Measurements from ENCODE around the gene MRPL9.
A peak's percentile ranks its signal among the peaks of the same experiment; 100 is the strongest.

MRPL9 gene

DNA sequence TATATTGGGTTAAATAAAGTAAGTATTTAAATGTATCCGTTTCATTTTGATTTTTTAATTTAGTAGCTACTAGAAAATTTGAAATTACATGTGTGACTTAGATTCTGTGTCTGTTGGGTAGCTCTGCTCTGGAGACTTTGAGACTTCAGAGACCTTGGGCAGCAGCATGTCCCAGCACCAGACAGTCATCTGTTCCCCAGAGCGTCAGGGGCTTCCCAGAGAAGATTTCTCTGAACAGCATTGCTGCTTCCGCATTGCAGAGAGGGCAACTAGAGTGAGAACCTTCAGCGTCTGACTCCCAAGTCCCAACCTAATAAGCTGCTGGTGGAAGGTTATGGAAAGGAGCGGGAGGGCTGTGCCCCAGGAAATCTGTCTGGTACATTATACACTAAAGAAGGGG is 35.3 kb upstream of the MRPL9 start:
- peaks cover 45% of the 10 kb centered on the region for H3K27me3 ChIP-seq (ENCODE audit: low read depth, low read length)
- no peak overlapping the region for H3K4me2 ChIP-seq (ENCODE audit: low read length)

GRCh38 chr1:151790940-151791651 is 27.8 kb upstream of the MRPL9 start:
- TF ChIP-seq EZH2phosphoT487 (IDR thresholded peaks at IDR 0.05; ENCODE audit: low read depth) = no peak
- Histone ChIP-seq H3K4me2 (ENCODE audit: low read length) (peak overlapping the region; percentile 85), H3K4me1 (ENCODE audit: low read length) (peaks cover 5% of the 10 kb centered on the region), H4K20me1 (ENCODE audit: insufficient read depth, low read length) (no peaks in the 10 kb centered on the region), H3K4me3 (ENCODE audit: low read length) (peak overlapping the region; percentile 88), H3K9me3 (ENCODE audit: insufficient read depth, low read length) (no peaks in the 10 kb centered on the region), H3K9ac (ENCODE audit: low read length) (peak overlapping the region; percentile 54), H3K27me3 (ENCODE audit: low read depth, low read length) (no peaks in the 10 kb centered on the region), H3K27ac (ENCODE audit: low read length) (no peak overlapping the region), H3K36me3 (replicated peaks; ENCODE audit: low read depth, low read length) (no peaks in the 10 kb centered on the region), H3K79me2 (ENCODE audit: low read length) (no peaks in the 10 kb centered on the region), H2AFZ (ENCODE audit: low read depth, low read length) (peak overlapping the region; percentile 99)

More for the DNA sequence above, 35.3 kb upstream of the MRPL9 start:
- no peaks in the 10 kb centered on the region for H3K79me2 ChIP-seq (ENCODE audit: low read length)
- no peaks in the 10 kb centered on the region for H3K9me3 ChIP-seq (ENCODE audit: insufficient read depth, low read length)
- H3K4me3 ChIP-seq (ENCODE audit: low read length) = no peak overlapping the region
- no peaks in the 10 kb centered on the region for H3K4me1 ChIP-seq (ENCODE audit: low read length)
- no peak overlapping the region for H3K27ac ChIP-seq (ENCODE audit: low read length)
- H3K9ac ChIP-seq (ENCODE audit: low read length) = no peak overlapping the region
- no peaks in the 10 kb centered on the region for H4K20me1 ChIP-seq (ENCODE audit: insufficient read depth, low read length)
- no peak overlapping the region for H2AFZ ChIP-seq (ENCODE audit: low read depth, low read length)
- H3K36me3 ChIP-seq (replicated peaks; ENCODE audit: low read depth, low read length) = no peaks in the 10 kb centered on the region
- no peak for TF ChIP-seq EZH2phosphoT487 (IDR thresholded peaks at IDR 0.05; ENCODE audit: low read depth)
- no peak for TF ChIP-seq CTCF (IDR thresholded peaks at IDR 0.05; ENCODE audit: low read depth, low read length)

DNA sequence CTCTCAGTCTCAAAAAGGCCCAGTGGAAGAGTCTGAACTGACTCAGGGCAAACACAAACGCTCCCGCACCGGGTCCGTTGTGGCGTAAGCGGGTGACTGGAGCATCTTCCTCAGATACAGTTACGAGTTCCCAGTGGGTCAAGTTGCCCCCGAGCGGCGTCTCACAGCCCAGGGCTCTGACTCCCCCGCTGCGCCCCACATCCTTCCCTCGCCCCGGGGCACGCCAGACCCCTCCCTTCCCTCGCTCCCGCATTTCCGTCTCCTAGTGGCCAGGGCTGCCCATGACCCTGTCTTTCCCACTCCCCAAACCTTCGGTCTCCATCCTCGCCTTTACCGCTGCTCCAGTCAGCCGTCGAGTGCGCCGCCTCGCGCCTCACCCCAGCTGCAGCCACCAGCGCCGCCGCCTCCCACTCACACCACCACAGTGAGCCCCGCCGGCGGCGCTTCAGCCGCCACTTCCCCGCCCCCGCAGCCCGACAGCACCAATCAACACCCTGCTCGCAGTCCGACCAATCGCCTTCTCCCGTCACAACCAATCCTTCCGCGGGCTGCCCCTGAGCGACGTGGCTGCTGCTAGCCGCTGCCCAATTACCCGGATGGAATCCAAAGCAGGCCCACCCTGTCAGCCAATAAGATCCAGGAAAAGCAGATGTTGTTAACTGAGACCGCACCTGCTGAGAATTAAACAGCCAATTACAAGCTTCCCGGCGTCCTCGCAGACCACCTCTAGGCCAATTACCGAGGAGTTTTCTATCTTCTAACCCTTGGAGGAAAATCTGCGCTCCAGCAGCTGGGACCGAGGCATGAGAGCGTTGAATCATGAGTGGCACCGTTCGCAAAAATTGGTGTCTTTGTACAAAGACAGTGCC is 27.0 kb upstream of the MRPL9 start, which contains the start of gene TDRKH:
Gene TDRKH, minus strand, starts transcription at position 430 of the 869 bp plus-strand sequence. CDS start 7,478 bp downstream, outside the sequence.
- Histone ChIP-seq H3K4me1 (ENCODE audit: low read length) (peaks cover 5% of the 10 kb centered on the region), H3K27me3 (ENCODE audit: low read depth, low read length) (no peaks in the 10 kb centered on the region)

DNA sequence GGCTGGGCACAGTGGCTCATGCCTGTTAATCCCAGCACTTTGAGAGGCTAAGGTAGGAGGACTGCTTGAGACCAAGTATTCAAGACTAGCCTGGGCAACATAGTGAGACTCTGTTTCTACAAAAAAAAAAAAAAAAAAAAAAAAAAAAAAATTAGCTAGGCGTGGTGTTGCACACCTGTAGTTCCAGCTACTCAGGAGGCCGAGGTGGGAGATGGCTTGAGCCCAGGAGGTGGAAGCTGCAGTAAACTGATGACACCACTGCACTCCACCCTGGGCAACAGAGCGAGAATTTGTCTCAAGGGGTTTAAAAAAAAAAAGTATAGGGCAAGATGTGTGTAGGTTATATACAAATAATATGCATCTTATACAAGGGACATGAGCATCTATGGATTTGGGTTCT is 24.4 kb upstream of the MRPL9 start:
- no peaks in the 10 kb centered on the region for H3K9me3 ChIP-seq (ENCODE audit: insufficient read depth, low read length)
- TF ChIP-seq CTCF (IDR thresholded peaks at IDR 0.05; ENCODE audit: low read depth, low read length) = no peak
- TF ChIP-seq EZH2phosphoT487 (IDR thresholded peaks at IDR 0.05; ENCODE audit: low read depth) = no peak
- H3K27ac ChIP-seq (ENCODE audit: low read length) = no peak overlapping the region
- no peak overlapping the region for H2AFZ ChIP-seq (ENCODE audit: low read depth, low read length)
- H4K20me1 ChIP-seq (ENCODE audit: insufficient read depth, low read length) = no peaks in the 10 kb centered on the region
- peaks cover 3% of the 10 kb centered on the region; the same call in 1 of the 2 replicates for H3K27me3 ChIP-seq (ENCODE audit: low read depth, low read length)
- no peaks in the 10 kb centered on the region for H3K36me3 ChIP-seq (replicated peaks; ENCODE audit: low read depth, low read length)
- no peak overlapping the region for H3K4me2 ChIP-seq (ENCODE audit: low read length)
- H3K79me2 ChIP-seq (ENCODE audit: low read length) = no peaks in the 10 kb centered on the region
- no peak overlapping the region for H3K4me3 ChIP-seq (ENCODE audit: low read length)
- peaks cover 5% of the 10 kb centered on the region for H3K4me1 ChIP-seq (ENCODE audit: low read length)
- H3K9ac ChIP-seq (ENCODE audit: low read length) = no peak overlapping the region

More for the DNA sequence above, 27.0 kb upstream of the MRPL9 start, which contains the start of gene TDRKH:
- Histone ChIP-seq H3K9ac (ENCODE audit: low read length) (peak within 1 kb of the TSS; percentile 59), H3K36me3 (replicated peaks; ENCODE audit: low read depth, low read length) (no peaks in the 10 kb centered on the region), H3K79me2 (ENCODE audit: low read length) (no peaks in the 10 kb centered on the region), H4K20me1 (ENCODE audit: insufficient read depth, low read length) (no peaks in the 10 kb centered on the region), H2AFZ (ENCODE audit: low read depth, low read length) (peak within 1 kb of the TSS; percentile 99), H3K4me2 (ENCODE audit: low read length) (peak within 1 kb of the TSS; percentile 85), H3K27ac (ENCODE audit: low read length) (no peak within 1 kb of the TSS), H3K4me3 (ENCODE audit: low read length) (peak within 1 kb of the TSS; percentile 88), H3K9me3 (ENCODE audit: insufficient read depth, low read length) (no peaks in the 10 kb centered on the region)
- TF ChIP-seq EZH2phosphoT487 (IDR thresholded peaks at IDR 0.05; ENCODE audit: low read depth) = no peak
- TF ChIP-seq CTCF (IDR thresholded peaks at IDR 0.05; ENCODE audit: low read depth, low read length) = peak; percentile 36
